HG02798 (cell line): Measurements from ENCODE around the gene IKZF4.

Source experiments
- ATAC-seq: cut with Tn5 transposase; IDR thresholded peaks from one replicate; pipeline ENCODE4 v1.9.1; 2021; ENCODE audit warnings: mild to moderate bottlenecking; ENCODE audit not compliant: unreplicated experiment, poor library complexity

The IKZF4 gene

DNA sequence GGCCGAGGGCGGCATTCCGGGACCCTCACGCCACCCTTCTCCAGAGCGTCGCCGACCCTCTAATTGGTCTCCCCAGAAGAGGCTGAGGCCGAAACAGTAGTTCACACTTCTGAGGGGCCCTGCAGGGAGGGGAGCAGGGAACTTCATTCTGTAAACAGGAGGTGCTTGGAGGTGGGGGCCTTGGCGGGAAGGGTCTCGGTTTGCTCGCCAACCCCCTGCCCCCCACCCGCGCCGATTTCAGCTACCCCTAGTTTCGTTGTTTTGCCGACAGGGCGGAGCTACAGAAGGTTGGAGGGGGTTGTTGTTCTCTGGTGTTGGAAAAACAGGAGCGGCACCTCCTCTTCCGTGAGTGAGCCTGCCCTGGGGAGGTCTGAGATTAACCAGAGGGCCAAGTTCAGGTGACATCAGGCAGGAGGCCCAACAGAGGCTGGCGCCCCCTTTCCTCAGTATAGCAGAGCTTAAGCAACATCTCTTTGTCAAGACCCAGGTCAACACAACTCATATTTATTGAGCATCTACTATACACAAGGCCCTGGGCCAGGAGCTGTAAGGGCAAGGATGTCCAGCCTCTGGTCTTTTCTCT lies 59.8 kb downstream of the IKZF4 start:
- no peak for ATAC-seq

DNA sequence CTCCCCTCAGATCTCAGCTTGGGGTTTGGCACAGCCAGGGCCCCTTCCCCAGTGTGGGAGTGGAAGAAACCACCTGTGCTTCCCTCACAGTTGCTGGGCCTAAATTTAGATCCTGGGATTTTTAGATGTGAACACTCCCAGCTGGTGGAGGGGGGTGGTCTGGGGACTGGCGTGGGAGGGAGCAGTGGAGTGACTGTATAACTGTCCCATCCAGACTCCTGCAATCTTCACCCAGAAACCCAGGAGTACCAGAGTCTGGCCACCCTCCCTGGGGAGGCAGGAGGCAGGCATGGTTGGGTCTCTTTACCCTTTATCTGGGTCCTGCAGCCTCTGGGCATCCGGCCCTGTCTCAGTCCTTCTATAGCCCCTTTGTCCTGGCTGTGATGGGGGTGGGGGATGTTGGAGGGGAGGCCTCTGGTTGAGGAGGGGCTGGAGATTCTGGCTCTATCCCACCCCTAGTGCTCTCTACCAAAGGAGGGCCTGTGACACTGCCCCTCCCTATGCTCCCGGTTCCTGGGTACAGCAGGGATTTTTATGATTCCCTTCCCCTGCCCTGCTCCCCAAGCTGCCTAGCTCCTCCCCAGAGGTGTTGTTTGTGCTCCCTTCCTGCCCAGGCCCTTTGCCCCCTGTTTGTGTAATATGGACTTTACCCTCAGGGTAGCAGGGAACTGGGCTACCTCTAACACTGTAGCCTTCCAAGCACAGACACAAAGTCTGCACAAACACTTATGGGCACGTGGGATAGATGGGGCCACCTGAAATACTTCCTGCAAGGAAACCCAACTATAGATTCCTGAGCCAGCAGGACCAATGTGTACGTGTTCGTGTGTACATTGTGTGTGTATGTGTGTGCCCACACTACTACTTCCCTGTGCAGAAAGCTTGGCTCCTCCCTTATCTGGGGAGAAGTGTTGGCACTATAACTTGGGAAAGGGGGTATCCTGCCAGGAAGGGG lies 60.8 kb downstream of the IKZF4 start:
- ATAC-seq: no peak

DNA sequence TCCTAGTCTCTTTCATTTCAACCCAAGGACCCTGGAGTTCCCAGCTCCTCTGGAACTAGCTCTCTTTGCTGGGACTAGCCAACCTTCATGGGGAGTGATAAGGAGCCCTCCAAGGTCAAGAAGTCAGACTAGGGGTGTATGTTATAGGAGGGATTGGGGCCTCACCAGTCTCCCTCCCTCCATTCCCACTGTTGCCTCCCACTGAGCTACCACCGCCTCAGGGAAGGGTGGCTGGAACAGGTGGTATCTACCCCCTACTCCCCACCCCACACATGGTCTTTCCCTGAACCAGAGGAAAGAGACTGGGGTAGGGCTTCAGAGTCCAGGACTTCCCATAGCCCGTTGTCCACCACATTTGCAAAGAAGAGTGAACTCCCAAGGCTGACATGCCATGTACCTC lies 61.5 kb downstream of the IKZF4 start:
- no peak for ATAC-seq

DNA sequence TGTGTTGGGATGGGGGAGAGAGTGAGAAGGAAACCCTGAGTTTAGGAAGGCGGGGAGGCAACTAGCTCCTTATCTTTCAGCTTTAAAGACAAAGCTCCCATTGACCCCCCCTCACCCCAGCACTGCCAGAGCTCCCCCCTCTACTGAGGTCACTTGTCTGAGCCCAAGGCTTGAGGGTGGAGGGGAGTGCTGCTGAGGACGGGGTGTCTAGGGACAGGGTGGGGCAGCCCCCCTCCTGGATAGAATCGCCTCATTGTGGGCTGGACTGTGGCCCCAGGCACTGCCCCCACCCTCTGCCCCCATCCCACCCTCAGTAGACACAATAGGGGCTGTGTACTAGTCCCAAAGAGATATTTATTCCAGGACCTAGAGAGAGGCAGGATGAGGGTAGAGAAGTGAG lies 62.1 kb downstream of the IKZF4 start:
- no peak for ATAC-seq

DNA sequence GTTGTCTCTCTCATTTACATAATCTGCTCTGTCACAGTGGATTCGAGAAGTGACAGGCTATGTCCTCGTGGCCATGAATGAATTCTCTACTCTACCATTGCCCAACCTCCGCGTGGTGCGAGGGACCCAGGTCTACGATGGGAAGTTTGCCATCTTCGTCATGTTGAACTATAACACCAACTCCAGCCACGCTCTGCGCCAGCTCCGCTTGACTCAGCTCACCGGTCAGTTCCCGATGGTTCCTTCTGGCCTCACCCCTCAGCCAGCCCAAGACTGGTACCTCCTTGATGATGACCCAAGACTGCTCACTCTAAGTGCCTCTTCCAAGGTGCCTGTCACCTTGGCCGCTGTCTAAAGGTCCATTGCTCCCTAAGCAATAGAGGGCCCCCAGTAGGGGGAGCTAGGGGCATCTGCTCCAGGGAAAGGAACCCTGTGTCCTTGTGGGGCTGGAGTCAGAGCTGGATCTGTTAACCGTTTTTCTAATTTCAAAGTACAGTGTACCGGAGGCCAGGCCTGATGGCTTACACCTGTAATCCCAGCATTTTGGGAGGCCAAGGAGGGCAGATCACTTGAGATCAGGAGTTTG lies 64.2 kb downstream of the IKZF4 start:
- no peak for ATAC-seq

DNA sequence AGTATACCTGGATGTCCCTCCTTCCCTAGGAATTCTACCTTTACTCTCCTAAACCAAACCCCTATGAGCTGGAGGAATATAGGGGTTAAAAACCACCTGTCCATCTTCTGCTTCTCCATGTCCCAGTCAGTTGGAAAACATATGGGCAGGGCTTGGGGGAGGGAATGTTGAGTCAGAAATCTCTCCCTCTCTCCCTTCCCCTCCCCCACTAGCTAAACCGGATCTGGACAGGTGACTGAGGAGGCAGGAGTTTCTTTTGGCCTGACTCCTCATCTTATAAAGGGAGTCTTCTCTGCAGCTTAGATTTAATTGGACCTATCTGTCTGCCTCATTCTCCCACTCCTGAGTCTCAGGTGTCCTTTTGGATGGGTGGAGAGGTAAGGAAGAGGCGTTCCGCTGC lies 65.3 kb downstream of the IKZF4 start:
- no peak for ATAC-seq

DNA sequence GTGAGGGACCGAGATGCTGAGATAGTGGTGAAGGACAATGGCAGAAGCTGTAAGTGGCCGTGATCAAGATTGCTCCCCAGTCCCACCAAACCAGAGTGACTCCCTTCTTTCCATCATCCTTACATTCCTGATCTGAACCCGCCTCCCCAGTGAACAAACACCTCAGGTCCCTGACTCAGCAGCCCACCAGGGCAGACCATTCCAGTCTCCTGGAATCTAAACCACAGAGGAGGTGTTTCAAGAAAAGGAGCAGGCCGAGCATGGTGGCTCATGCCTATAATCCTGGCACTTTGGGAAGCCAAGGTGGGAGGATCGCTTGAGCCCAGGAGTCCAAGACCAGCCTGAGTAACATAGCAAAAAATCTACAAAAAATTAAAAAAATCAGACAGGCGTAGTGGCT lies 65.8 kb downstream of the IKZF4 start:
- no peak for ATAC-seq

DNA sequence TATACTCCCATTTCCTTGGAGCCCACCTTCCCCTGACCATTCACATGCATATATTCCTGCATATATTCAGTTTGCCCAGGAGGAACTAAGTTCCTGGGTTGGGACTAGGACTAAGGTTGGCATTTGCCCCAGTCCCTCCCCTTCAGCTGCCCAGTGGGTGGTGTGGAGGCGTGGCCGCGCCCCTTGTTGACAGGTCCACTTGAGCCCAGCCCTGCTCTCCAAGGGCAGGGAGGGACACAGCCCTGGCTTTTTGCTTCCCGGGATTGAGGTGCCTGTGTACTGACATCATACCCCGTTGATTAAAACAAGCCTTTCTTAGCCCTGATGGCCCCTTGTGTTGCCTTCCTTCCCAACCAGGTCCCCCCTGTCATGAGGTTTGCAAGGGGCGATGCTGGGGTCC lies 66.4 kb downstream of the IKZF4 start:
- no peak for ATAC-seq
